NCI-H345 (cell line): ENCODE measurements around the gene RLBP1.
"Not testable (repeated sequence)": the region's sequence is repeated elsewhere in the genome, so short reads cannot be mapped to it uniquely, and the experiment has no call there.

Source experiments
- DNase-seq: peaks from one replicate; lab custom pipeline; 2025; lab: John Stamatoyannopoulos, UW

Gene RLBP1

GRCh38 chr15:89221543-89221942 is at the start of gene RLBP1:
RLBP1 (minus strand) TSS chr15:89221579; CDS start chr15:89218975, 2,604 bp downstream.
- DNase-seq, result no peak

- DNase-seq, result not testable (repeated sequence)
Observed at GRCh38 chr15:89250142-89250541, 28.8 kb upstream of the RLBP1 start.

GRCh38 chr15:89248584-89248983 is 27.2 kb upstream of the RLBP1 start:
- DNase-seq, result no peak

GRCh38 chr15:89247446-89247845 is 26.1 kb upstream of the RLBP1 start:
- DNase-seq, result no peak

GRCh38 chr15:89244574-89244903 is 23.2 kb upstream of the RLBP1 start:
- no peak for DNase-seq

GRCh38 chr15:89243691-89244573 is 22.6 kb upstream of the RLBP1 start, which contains the start of gene FANCI:
FANCI (plus strand) TSS chr15:89243979; CDS start chr15:89247648, 3,669 bp downstream.
- peak; percentile 92 for DNase-seq

- no peak for DNase-seq
Observed at GRCh38 chr15:89243046-89243690, 21.8 kb upstream of the RLBP1 start.

- not testable (repeated sequence) for DNase-seq
Observed at GRCh38 chr15:89239883-89240810, 18.8 kb upstream of the RLBP1 start.

GRCh38 chr15:89231832-89232231 is 10.5 kb upstream of the RLBP1 start:
- DNase-seq, result no peak

GRCh38 chr15:89230277-89230676 is 8.9 kb upstream of the RLBP1 start:
- no peak for DNase-seq

GRCh38 chr15:89227425-89227824 is 6.0 kb upstream of the RLBP1 start:
- DNase-seq, result no peak

- DNase-seq, result no peak
Observed at GRCh38 chr15:89226359-89227221, 5.2 kb upstream of the RLBP1 start.

- no peak for DNase-seq
Observed at GRCh38 chr15:89225588-89225987, 4.2 kb upstream of the RLBP1 start.

- DNase-seq, result no peak
Observed at GRCh38 chr15:89218531-89218930, 2.8 kb downstream of the RLBP1 start.

- no peak for DNase-seq
Observed at GRCh38 chr15:89217686-89218376, 3.5 kb downstream of the RLBP1 start.

GRCh38 chr15:89217031-89217430 is 4.3 kb downstream of the RLBP1 start:
- no peak for DNase-seq

GRCh38 chr15:89215627-89216026 is 5.8 kb downstream of the RLBP1 start:
- no peak for DNase-seq

- DNase-seq, result no peak
Observed at GRCh38 chr15:89211678-89212170, 9.7 kb downstream of the RLBP1 start.

GRCh38 chr15:89209057-89209456 is 12.3 kb downstream of the RLBP1 start:
- DNase-seq, result no peak

GRCh38 chr15:89208256-89208655 is 13.1 kb downstream of the RLBP1 start:
- no peak for DNase-seq
